ENCODE data around the gene CEP164.

Gene CEP164

GRCh38 chr11:117409511-117409910 lies 81.9 kb downstream of the CEP164 start:
- no peak for DNase-seq (ENCODE audit: low read depth)
- TF ChIP-seq, protein P1, sequence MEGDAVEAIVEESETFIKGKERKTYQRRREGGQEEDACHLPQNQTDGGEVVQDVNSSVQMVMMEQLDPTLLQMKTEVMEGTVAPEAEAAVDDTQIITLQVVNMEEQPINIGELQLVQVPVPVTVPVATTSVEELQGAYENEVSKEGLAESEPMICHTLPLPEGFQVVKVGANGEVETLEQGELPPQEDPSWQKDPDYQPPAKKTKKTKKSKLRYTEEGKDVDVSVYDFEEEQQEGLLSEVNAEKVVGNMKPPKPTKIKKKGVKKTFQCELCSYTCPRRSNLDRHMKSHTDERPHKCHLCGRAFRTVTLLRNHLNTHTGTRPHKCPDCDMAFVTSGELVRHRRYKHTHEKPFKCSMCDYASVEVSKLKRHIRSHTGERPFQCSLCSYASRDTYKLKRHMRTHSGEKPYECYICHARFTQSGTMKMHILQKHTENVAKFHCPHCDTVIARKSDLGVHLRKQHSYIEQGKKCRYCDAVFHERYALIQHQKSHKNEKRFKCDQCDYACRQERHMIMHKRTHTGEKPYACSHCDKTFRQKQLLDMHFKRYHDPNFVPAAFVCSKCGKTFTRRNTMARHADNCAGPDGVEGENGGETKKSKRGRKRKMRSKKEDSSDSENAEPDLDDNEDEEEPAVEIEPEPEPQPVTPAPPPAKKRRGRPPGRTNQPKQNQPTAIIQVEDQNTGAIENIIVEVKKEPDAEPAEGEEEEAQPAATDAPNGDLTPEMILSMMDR (IDR thresholded peaks at IDR 0.05; ENCODE audit: control insufficient read depth, insufficient read depth, low read depth, low read length, missing control alignments) = no peak
- H3K4me3 ChIP-seq (ENCODE audit: control insufficient read depth, low read depth, low read length) = no peak overlapping the region

- DNase-seq (ENCODE audit: low read depth) = no peak
- TF ChIP-seq, protein P1 (IDR thresholded peaks at IDR 0.05; ENCODE audit: control insufficient read depth, insufficient read depth, low read depth, low read length, missing control alignments) = no peak
- H3K4me3 ChIP-seq (ENCODE audit: control insufficient read depth, low read depth, low read length) = no peak overlapping the region
Measured at GRCh38 chr11:117410238-117410637, 82.6 kb downstream of the CEP164 start.

DNA sequence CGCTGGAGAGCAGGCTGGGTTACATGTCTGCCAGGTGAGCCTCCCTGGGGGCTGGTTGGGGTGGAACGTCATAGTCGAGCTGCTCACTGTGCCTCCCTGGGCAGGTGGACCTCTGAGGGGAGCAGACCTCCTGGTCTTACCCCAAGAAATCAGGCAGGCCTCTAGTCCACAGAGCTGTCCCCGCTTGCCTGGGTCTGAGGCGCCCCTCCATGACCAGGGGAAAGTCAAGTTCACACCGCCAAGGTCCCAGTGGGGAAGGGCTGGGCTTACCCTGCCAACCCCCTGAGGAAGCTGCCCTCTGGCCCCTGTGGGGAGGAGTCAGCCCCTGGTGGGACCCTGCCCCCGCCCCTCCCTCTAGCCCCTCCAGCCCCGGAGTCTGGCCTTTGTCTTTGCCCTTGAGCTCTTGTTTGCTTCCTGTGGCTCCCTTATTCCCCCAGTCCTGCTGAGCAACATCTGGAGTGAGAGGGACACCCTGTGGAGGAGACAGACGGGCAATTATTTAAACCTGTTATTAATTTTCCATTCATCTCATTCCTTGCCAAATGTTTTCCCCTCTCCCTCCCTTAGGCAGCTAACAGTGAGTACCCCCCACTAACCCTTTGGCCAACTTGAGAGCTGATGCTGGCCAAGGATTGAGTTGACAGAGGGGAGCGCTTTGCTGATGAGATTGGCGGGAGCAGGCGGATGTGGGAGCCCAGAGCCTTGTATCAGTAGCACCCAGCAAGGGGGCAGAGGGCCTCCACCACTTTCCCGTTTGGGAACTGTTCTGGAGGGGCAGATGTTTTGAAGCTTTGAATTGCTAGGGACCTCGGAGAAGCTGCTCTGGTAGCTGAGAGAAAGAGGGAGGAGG lies 83.4 kb downstream of the CEP164 start:
- no peak for DNase-seq (ENCODE audit: low read depth)
- H3K4me3 ChIP-seq (ENCODE audit: control insufficient read depth, low read depth, low read length) = no peak overlapping the region
- TF ChIP-seq, protein P1 (IDR thresholded peaks at IDR 0.05; ENCODE audit: control insufficient read depth, insufficient read depth, low read depth, low read length, missing control alignments) = no peak

- H3K4me3 ChIP-seq (ENCODE audit: control insufficient read depth, low read depth, low read length) = no peak overlapping the region
Measured at GRCh38 chr11:117411736-117412135, 84.1 kb downstream of the CEP164 start.

GRCh38 chr11:117412176-117412575 lies 84.5 kb downstream of the CEP164 start:
- TF ChIP-seq, protein P1 (IDR thresholded peaks at IDR 0.05; ENCODE audit: control insufficient read depth, insufficient read depth, low read depth, low read length, missing control alignments) = no peak
- H3K4me3 ChIP-seq (ENCODE audit: control insufficient read depth, low read depth, low read length) = no peak overlapping the region
- DNase-seq (ENCODE audit: low read depth) = no peak

More at GRCh38 chr11:117411736-117412135, 84.1 kb downstream of the CEP164 start:
- DNase-seq (ENCODE audit: low read depth) = no peak
- TF ChIP-seq, protein P1 (IDR thresholded peaks at IDR 0.05; ENCODE audit: control insufficient read depth, insufficient read depth, low read depth, low read length, missing control alignments) = no peak

DNA sequence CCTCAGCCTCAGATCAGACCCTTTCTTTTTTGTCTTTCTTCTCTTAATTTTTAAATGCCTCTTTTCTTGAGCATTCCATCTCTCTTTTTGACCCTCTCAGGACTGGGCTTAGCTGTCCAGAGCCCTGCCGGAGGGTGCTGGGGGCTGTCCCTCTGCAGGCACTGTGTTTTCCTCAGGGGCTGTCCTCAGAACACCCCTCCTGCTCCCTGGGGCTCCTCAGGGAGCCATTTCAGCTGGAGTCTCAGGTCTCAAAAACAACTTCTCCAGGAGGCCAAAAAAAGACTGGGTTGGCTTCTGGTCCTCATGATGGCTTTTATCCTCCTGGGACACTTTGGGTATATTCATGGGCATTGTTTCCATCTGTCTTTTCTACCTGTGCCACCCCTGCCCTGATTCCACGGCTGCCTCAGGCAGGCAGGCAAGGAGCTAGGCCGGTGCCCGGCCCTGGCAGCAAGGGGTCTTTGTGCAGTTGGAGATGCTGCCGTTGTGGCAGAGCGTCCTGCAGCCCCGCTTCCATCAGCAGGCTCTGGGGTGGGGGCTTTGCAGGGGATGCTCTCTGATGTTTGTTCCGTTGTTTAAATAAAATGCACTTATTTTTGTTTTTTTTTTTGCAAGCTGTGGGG lies 85.1 kb downstream of the CEP164 start:
- no peak for DNase-seq (ENCODE audit: low read depth)
- H3K4me3 ChIP-seq (ENCODE audit: control insufficient read depth, low read depth, low read length) = no peak overlapping the region
- TF ChIP-seq, protein P1 (IDR thresholded peaks at IDR 0.05; ENCODE audit: control insufficient read depth, insufficient read depth, low read depth, low read length, missing control alignments) = no peak

Measured in AG09309 (cell line).